Body of pancreas (tissue), 4 donors: ENCODE data around the gene CPT1A. TPM values are rescaled to one million over a fixed set of nuclear protein-coding genes. Genes with fewer than 3 reads are reported as not detected.

Experiments
- ATAC-seq: fragments of 150-250 bp; one replicate; pipeline ENCODE4 v1.9.1; 2016
- DNase-seq, 4 donors: peaks; one replicate each; pipeline ENCODE4 v3.0.0-alpha.2; 2019
- H3K27ac ChIP-seq, 4 donors: fragments of 200-600 bp; sonication (generic); 1 replicate in 3 of 4; 2 replicates in 1 of 4; pipeline versions ENCODE4 v1.5.1 to v1.6.1; 2016 to 2019; ENCODE audit warnings: mild to moderate bottlenecking in 1 of 4, mixed read lengths in 1 of 4, moderate library complexity in 1 of 4
- H3K27me3 ChIP-seq, 2 donors: fragments of 200-600 bp; sonication (generic); one replicate each; pipeline ENCODE4 v1.6.0; 2016; ENCODE audit warnings: mild to moderate bottlenecking in 1 of 2
- H3K36me3 ChIP-seq, 2 donors: fragments of 200-600 bp; sonication (generic); replicated peaks in 1 of 2; 2 replicates each; pipeline ENCODE4 v1.5.1; 2016; ENCODE audit warnings: low read depth in 2 of 2; ENCODE audit not compliant: insufficient read depth in 1 of 2
- H3K4me1 ChIP-seq: fragments of 200-600 bp; sonication (generic); one replicate; pipeline ENCODE4 v1.6.0; 2016
- H3K4me3 ChIP-seq, 2 donors: fragments of 200-600 bp; sonication (generic); 1 replicate in 1 of 2; 2 replicates in 1 of 2; pipeline ENCODE4 v1.5.1; 2016 to 2019
- H3K9me3 ChIP-seq, 3 donors: fragments of 200-600 bp; sonication (generic); 1 replicate in 2 of 3; 2 replicates in 1 of 3; pipeline ENCODE4 v1.5.1; 2016
- POLR2A ChIP-seq, 3 donors: fragments of 450-650 bp; IDR thresholded peaks; one replicate each; pipeline ENCODE4 v1.6.1; 2016; ENCODE audit warnings: antibody characterized with exemption in 3 of 3, mild to moderate bottlenecking in 2 of 3
- WGBS, 2 donors: methylation state at CpG; one replicate each; pipeline ENCODE4 v1.1.5; 2017; 5-methylcytosine and 5-hydroxymethylcytosine counted together
- intact Hi-C: fragments of 100-400 bp; cut with DNase I; formaldehyde crosslinking; loops from one replicate; pipeline ENCODE4 v1.15.1; 2023
- total RNA-seq, 2 donors: library from RNA; depleted of rRNA; stranded (reverse); fragments of >200 nt; gene quantifications; one replicate each; pipeline ENCODE4 v1.1.0, GENCODE V29; 2016
- TF ChIP-seq, protein P1 (sequence below), 7 experiments: fragments of 450-650 bp in 4 of 7; fragments of 200-600 bp in 3 of 7; sonication (generic) in 3 of 7; IDR thresholded peaks; one replicate each; pipeline ENCODE4 v1.5.1; 2016 to 2019; ENCODE audit warnings: antibody characterized with exemption in 7 of 7

CPT1A gene
- total RNA-seq, 2 donors from 2014 or later = 35.6 to 40.7 TPM

DNA sequence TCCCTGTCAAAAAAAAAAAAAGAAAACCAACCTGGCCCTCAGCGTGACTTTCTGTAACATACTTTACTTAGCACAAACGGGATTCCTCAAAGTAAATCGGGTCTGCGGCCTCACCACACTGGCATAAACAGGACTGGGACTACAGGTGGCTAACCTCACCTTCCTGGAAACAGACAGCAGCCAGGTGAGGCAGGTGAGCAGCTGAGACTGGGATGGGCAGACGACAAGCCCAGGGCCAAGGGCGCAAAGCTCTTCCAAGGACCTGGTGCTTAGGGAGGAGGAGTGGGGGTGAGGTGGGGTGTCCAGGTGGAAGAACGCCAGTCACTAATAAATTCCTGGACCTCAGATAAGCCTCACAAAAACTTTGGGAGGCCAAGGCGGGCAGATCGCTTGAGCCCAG, 15.0 kb downstream of the CPT1A start:
- no peak for DNase-seq
- H3K36me3 ChIP-seq = no peaks in the 10 kb centered on the region
- intact Hi-C loops = no loop called here
- WGBS, 2 donors = 81 to 88% methylated on average over 9 of the region's 9 CpGs
- no peak overlapping the region for H3K4me3 ChIP-seq
- no peak for ATAC-seq
- H3K27ac ChIP-seq = no peak overlapping the region
- no peaks in the 10 kb centered on the region for H3K27me3 ChIP-seq
- TF ChIP-seq, protein P1, sequence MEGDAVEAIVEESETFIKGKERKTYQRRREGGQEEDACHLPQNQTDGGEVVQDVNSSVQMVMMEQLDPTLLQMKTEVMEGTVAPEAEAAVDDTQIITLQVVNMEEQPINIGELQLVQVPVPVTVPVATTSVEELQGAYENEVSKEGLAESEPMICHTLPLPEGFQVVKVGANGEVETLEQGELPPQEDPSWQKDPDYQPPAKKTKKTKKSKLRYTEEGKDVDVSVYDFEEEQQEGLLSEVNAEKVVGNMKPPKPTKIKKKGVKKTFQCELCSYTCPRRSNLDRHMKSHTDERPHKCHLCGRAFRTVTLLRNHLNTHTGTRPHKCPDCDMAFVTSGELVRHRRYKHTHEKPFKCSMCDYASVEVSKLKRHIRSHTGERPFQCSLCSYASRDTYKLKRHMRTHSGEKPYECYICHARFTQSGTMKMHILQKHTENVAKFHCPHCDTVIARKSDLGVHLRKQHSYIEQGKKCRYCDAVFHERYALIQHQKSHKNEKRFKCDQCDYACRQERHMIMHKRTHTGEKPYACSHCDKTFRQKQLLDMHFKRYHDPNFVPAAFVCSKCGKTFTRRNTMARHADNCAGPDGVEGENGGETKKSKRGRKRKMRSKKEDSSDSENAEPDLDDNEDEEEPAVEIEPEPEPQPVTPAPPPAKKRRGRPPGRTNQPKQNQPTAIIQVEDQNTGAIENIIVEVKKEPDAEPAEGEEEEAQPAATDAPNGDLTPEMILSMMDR (IDR thresholded peaks at IDR 0.05) = no peak
- no peak for TF ChIP-seq POLR2A (IDR thresholded peaks at IDR 0.05)
- H3K9me3 ChIP-seq = no peaks in the 10 kb centered on the region
- peaks cover 43% of the 10 kb centered on the region for H3K4me1 ChIP-seq

DNA sequence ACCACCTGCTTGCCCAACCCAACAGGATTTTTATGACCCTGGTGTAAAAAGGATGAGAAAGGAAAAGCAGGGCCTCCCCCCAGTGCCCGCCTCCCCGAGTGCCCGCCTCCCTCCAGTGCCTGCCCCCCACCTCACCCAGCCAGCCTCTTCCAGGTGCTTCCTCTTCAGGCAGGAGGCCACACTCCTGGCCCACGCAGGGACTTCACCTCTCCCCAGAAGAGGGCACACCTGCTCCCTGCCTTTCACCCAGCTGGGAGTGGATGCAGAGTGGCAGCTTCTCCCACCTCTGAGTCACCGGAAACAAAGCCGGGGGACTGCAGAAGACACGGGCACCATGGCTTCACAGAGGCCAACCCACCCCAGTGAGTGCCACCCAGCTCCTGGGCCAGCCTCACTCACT, 16.1 kb downstream of the CPT1A start:
- Histone ChIP-seq H3K27ac (peak overlapping the region in 1 of 4 donors; percentile 28), H3K4me1 (peaks cover 32% of the 10 kb centered on the region), H3K27me3 (no peaks in the 10 kb centered on the region), H3K36me3 (no peaks in the 10 kb centered on the region), H3K9me3 (no peaks in the 10 kb centered on the region), H3K4me3 (no peak overlapping the region)
- ATAC-seq = peak; percentile 76
- TF ChIP-seq, protein P1 (IDR thresholded peaks at IDR 0.05) = peak; percentile 12 to 58 (median 42)
- no peak for TF ChIP-seq POLR2A (IDR thresholded peaks at IDR 0.05)
- 0 to 27% methylated on average over 1 to 7 of the region's 7 CpGs for WGBS, 2 donors
- intact Hi-C loops = no loop called here
- peak; percentile 56 to 74 (median 68) for DNase-seq

DNA sequence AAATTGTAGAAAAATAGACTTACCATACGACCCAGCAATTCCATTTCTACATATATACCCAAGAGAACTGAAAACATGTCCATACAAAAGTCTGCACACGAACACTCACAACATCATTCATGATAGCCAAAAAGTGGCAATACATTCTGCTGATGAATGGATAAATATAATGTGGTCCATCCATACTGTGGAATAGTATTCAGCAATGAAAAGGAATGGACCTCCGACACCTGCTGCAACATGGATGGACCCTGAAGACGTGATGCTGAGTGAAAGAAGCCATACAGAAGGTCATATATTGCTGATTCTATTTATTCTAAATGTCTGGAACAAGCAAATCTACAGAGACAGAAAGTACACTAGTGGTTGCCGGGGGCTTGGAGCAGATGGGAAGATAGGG, 19.2 kb downstream of the CPT1A start:
- H3K36me3 ChIP-seq = no peaks in the 10 kb centered on the region
- WGBS, 2 donors = 86 to 93% methylated on average over 5 of the region's 5 CpGs

DNA sequence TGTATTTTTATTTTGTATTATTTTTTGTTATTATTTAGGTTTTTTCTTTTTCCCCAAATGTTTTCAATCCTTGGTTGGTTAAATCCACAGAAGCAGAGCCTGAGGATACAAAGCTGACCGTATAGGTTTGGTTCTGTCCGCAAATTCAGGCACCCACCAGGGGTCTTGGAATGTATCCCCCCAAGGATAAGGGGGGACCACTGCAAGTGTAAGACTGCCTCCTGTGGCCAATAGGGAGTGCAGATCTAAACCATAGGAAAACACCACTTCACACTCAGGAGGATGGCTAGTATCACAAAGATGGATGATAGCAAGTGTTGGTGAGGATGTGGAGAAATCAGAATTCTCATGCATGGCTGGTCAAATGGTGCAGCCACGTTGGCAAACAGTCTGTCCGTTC, 20.0 kb downstream of the CPT1A start:
- no peak for TF ChIP-seq POLR2A (IDR thresholded peaks at IDR 0.05)
- TF ChIP-seq, protein P1 (IDR thresholded peaks at IDR 0.05) = no peak
- no peaks in the 10 kb centered on the region for H3K36me3 ChIP-seq
- H3K4me3 ChIP-seq = no peak overlapping the region
- 61 to 74% methylated on average over 4 of the region's 4 CpGs for WGBS, 2 donors
- DNase-seq (no peak), ATAC-seq (no peak)
- H3K4me1 ChIP-seq = peaks cover 20% of the 10 kb centered on the region
- H3K27me3 ChIP-seq = no peaks in the 10 kb centered on the region
- intact Hi-C loops = no loop called here
- no peaks in the 10 kb centered on the region for H3K9me3 ChIP-seq
- no peak overlapping the region for H3K27ac ChIP-seq

More for the DNA sequence above, 19.2 kb downstream of the CPT1A start:
- Histone ChIP-seq H3K27me3 (no peaks in the 10 kb centered on the region), H3K9me3 (no peaks in the 10 kb centered on the region), H3K4me1 (peaks cover 20% of the 10 kb centered on the region), H3K4me3 (no peak overlapping the region), H3K27ac (no peak overlapping the region)
- no peak for ATAC-seq
- no peak for DNase-seq
- intact Hi-C loops = no loop called here
- no peak for TF ChIP-seq POLR2A (IDR thresholded peaks at IDR 0.05)
- TF ChIP-seq, protein P1 (IDR thresholded peaks at IDR 0.05) = no peak

DNA sequence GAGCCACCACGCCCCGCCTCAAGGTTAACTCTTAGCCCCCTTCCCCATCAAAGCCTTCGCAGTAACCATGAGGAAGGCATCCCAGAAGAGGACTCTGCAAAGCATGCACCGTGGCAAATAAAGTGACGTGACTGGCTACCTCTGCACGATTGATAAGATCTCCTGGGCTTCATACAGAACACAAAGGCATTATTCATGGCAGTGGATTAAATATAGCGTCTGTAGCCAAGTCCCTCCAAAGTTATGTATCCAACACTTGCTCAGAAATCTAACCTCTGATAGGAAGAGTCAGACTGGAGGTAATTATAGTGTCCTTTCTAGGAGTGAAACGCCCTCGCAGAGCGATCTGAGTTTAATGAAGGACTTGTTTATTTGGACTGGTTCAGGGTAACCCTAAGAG, 22.4 kb downstream of the CPT1A start:
- peaks cover 0 to 3% of the 10 kb centered on the region in 2 donors for H3K36me3 ChIP-seq
- H3K4me3 ChIP-seq = no peak overlapping the region
- H3K9me3 ChIP-seq = no peaks in the 10 kb centered on the region
- no peak for DNase-seq
- WGBS, 2 donors = 62 to 79% methylated on average over 9 to 10 of the region's 10 CpGs
- no peak overlapping the region for H3K27ac ChIP-seq
- no peaks in the 10 kb centered on the region for H3K27me3 ChIP-seq
- TF ChIP-seq POLR2A (IDR thresholded peaks at IDR 0.05) = no peak
- TF ChIP-seq, protein P1 (IDR thresholded peaks at IDR 0.05) = no peak
- intact Hi-C loops = no loop called here
- no peak for ATAC-seq
- peaks cover 11% of the 10 kb centered on the region for H3K4me1 ChIP-seq
